ENCODE measurements around the gene NFATC1.

DNA sequence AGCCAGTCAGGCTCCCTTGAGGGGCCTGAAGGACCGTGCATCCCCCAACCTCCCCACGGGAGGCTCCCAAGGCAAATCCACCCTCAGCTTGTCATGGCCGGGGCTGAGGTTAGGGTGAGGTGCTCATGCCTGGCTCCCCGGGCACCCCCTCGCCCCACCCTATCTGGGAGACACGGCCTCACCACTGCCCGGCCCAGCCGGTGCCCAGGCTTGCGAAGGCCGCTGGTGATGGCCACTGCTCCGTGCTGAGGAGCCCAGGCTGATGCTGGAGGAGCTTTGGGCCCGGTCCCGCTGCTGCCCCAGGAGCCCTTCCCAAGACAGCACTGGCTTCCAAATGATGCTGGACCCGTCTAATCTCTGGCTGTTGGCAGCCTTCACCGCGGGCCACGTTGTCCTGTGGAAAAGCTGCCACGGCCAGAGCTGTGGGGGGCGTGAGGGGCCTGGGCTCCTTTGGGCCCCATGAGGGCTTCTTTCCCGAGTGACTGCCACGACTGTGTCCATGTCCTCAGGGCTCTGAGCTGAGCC is 148.2 kb downstream of the NFATC1 start:
- TF ChIP-seq, protein P1, sequence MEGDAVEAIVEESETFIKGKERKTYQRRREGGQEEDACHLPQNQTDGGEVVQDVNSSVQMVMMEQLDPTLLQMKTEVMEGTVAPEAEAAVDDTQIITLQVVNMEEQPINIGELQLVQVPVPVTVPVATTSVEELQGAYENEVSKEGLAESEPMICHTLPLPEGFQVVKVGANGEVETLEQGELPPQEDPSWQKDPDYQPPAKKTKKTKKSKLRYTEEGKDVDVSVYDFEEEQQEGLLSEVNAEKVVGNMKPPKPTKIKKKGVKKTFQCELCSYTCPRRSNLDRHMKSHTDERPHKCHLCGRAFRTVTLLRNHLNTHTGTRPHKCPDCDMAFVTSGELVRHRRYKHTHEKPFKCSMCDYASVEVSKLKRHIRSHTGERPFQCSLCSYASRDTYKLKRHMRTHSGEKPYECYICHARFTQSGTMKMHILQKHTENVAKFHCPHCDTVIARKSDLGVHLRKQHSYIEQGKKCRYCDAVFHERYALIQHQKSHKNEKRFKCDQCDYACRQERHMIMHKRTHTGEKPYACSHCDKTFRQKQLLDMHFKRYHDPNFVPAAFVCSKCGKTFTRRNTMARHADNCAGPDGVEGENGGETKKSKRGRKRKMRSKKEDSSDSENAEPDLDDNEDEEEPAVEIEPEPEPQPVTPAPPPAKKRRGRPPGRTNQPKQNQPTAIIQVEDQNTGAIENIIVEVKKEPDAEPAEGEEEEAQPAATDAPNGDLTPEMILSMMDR (IDR thresholded peaks at IDR 0.05), result no peak
- TF ChIP-seq POLR2A (IDR thresholded peaks at IDR 0.05), result no peak

All from thyroid gland (tissue), 4 donors.